NCI-H748 treated with DMSO at 0.1 percent for 48 hours (cell line): ENCODE data around the gene ARAP1.

Experiments
- DNase-seq: peaks from one replicate; lab custom pipeline; 2025; lab: John Stamatoyannopoulos, UW

Gene ARAP1

GRCh38 chr11:72762641-72763304 is 10.6 kb upstream of the ARAP1 start:
- no peak for DNase-seq

DNA sequence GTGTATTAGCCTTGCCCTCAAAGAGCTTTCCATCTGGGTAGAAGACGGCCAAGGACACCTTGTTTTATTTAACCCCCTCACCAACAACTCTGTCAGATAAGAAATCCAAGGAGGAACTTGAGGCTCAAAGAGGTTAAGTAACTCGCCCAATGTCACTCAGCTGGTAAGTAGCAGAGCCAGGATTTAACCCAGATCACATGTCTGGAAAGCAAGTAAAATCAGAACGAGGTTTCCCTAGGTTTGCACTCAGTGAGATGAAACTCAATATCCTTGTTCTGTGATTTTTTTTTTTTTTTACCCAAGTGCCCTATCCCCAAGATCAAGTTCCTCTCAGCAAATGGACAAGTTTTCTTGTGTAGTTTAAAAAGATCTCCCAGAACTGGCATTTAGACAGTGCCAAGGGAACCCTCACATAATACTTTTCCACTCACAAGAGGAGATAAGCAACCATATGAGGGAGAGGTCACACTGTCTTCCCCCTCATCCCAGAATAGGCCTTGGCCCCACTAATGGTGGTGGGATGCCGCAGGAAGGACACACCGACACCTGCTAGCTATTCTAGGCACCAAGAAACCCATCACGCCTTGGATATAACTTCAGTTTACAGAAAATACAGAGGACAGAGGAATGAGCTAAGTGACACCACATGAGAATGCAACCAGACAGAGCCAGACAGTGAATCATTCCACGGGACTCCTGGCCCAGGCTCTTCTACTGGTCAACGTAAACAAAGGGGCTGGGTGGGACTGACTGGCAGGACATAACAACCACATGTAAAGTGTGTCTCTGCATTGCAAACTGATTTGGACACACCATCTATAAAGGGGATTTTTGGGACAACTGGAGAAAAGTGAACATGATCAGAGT is 8.6 kb upstream of the ARAP1 start:
- DNase-seq, result no peak

GRCh38 chr11:72759468-72759985 is 7.3 kb upstream of the ARAP1 start:
- DNase-seq, result no peak

GRCh38 chr11:72758690-72759389 is 6.6 kb upstream of the ARAP1 start:
- DNase-seq, result no peak

GRCh38 chr11:72758304-72758689 is 6.1 kb upstream of the ARAP1 start:
- no peak for DNase-seq

GRCh38 chr11:72755713-72756285 is 3.6 kb upstream of the ARAP1 start:
- no peak for DNase-seq

GRCh38 chr11:72754544-72755155 is 2.4 kb upstream of the ARAP1 start:
- DNase-seq, result no peak

DNA sequence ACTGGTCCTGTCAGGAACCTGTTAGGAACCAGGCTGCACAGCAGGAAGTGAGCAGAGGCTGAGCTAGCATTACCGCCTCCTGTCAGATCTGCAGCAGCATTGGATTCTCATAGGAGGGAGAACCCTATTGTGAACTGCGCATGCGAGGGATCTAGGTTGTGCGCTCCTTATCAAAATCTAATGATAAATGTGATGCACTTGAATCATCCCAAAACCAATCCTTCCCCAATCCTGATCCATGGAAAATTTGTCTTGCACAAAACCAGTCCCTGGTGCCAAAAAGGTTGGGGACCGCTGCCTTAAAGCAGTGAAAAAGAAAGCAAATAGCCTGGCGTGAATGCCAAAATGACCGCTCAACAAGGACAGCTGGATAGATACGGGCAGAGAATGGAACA is 1.9 kb upstream of the ARAP1 start:
- DNase-seq, result no peak

DNA sequence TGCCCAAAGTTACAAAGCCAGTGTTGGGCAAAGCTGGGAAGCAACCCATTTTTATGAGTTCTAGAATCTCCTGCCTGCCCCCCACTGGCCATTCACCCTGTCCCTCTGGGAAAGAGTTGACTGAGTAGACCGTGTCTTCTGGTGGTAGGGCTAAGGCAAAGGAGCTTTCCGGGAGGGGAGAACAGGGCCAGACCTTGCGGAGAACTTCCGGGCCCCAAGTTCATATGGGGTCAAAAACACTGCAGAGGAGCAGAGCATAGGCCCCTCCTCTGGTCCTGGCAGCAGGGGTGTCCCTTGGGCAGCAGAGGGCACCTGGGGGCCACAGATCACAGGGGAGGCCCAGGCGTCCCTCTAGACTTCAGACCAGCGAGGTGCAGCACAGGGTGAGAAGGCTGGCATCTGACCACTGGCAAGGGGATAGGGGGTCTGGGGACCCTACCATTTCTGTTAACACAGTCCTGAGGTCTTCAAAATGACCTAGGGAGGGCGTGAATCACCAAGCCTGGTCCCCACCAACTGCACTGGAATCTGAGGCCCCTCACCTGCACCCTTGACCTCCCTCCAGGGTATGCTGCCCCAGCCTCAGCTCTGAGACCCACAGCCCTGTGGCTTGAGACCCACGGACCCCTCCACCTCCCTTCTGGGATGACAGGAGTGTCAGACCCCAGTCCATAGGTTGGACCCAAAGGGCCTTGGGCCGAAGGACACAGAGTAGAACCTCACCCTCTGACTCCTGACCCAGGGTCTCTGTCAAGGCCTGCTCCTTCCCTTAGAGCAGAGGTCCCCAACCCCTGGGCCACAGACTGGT is 1.3 kb upstream of the ARAP1 start:
- no peak for DNase-seq

DNA sequence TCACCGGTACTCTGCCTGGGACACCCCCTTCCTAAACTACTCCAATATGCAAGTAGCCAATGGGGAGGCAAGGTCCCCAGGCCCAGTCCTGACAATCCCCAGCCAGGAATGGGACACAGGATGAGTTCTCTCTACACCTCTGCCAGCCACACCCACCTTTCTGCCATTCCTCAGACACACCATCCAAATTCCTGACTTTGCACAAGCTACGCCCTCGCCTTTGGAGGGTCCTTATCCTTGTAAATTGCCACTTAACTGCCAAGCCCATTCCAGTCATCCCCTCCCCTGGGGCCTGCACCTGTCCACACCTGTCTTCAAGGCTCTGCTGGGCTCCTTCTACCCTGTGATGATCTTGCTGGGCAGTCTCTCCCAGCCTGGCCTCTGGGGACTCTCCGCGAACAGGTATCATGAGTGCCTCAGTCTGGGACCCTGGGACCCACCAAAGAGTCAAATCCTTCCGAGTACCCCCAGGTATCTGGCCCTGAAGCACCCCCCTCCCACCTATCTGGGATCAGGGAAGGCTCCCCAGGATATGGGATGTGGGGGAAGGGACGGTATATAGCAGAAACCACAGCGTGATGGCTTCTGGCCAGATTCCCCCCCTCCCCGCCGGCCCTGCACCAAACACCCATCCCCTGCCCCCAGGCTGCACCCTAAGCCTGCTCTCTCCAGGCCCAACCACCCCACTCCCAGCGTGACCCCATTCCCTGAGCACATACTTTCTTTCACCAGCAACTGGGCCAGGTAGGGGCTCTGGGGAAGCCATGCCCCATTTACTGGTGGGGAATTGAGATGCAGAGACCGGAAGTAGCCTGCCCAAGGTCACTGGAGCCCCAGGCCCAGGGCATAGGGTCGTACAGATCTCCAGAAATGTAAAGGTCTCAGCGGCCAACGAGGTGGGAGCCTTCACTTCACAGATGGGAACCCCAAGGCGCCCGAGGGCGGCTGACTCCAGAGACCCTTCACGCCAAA is 806 bp downstream of the ARAP1 start:
- DNase-seq, result no peak

DNA sequence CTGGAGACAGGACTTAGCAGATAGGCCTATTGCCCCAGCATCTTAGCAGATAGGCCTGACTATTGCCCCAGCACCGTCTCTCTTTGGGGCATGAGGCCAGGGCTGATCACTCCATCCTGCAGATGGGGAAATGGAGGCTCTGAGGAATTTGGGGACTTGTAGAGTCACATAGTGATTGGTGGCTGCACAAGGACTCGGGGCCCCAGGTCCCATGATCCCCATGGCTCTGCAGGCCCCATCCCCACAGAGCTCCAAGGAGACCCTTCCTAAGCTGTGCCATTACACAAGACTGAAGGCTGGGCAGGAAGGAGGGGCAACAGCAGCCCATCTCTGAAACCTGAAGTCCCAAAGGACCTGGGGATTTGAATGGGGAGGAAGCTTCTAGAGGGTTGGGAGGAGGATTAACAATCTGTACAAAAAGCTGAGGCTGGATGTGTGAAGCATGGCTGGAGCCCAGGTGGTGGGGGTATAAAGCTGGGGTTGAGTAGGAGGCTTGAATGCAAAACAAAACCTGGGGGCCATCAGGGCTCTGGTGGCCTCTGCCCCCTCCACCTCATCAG is 1.6 kb downstream of the ARAP1 start:
- no peak for DNase-seq

- no peak for DNase-seq
Observed at GRCh38 chr11:72750086-72750485, 2.1 kb downstream of the ARAP1 start.

- no peak for DNase-seq
Observed at GRCh38 chr11:72747289-72747855, 4.8 kb downstream of the ARAP1 start.

DNA sequence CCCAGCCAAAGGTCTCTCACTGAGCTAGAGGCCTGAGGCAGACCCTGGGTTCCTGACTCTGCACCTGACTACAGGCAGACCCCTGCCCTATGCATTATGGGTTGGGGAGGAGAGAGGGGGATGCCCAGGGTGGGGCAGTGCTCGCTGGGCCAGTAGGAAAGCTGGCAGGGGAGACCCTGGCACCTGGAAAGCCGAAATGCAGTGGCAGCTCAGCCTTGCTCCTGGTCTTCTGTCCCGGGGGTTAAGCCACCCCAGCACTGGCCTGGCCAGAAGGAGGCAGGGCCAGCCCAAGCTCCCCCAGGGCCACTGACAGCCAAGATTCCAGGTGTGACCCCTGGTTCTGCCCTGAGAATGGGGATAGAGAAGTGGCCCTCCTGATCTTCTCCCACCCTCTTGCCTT is 5.4 kb downstream of the ARAP1 start:
- DNase-seq, result no peak

- DNase-seq, result no peak
Observed at GRCh38 chr11:72745925-72746550, 6.2 kb downstream of the ARAP1 start.

- no peak for DNase-seq
Observed at GRCh38 chr11:72745511-72745910, 6.7 kb downstream of the ARAP1 start.

GRCh38 chr11:72744474-72744873 is 7.7 kb downstream of the ARAP1 start:
- no peak for DNase-seq

DNA sequence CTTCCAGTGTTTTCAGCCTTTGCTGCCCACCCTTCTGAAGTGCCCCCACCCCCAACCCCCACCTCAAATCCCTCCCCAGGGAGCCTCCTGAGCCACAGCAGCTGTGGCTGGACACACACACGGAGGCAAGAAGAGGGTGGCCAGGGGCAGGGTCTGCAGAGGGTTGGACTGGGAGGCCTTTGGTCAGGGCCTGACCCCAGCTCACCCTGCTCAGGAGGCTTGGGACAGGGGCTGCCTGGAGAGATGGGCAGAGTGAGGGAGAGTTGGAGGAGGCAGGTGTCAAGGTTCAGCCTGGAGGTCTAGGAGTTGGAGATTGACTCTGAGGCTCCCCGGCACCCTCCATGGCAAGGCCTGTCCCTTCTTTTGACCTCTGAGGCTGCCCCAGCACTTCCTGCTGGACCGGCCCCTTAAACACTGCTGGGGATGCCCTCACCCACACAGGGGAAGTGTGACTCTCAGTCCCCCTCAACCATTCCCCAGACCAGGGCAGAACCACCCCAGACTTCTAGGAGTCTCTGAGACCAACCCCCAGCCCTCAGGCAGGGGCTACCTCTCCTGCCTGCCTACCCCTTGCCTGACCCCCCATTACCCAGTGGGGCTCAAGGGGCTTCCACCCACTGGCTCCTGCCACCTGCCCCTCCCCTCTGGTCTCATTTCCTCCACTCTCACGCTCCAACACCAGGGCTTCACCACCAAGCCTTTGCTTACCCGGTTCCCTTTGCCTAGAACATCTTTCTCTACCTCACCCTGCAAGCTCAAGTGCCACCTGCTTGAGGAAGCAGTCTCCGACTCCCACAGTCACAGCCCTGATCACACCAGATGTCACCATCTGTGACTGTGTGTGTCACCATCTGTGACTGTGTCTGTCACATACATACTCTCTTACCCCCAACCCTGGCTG is 8.6 kb downstream of the ARAP1 start:
- DNase-seq, result no peak
